HG03039 (cell line): ENCODE data around the gene SNCB.

Experiments
- ATAC-seq: cut with Tn5 transposase; IDR thresholded peaks from one replicate; pipeline ENCODE4 v1.9.1; 2021; ENCODE audit warnings: mild to moderate bottlenecking, moderate library complexity; ENCODE audit not compliant: unreplicated experiment

SNCB gene

GRCh38 chr5:176578391-176578808, 51.9 kb downstream of the SNCB start:
- ATAC-seq: no peak

DNA sequence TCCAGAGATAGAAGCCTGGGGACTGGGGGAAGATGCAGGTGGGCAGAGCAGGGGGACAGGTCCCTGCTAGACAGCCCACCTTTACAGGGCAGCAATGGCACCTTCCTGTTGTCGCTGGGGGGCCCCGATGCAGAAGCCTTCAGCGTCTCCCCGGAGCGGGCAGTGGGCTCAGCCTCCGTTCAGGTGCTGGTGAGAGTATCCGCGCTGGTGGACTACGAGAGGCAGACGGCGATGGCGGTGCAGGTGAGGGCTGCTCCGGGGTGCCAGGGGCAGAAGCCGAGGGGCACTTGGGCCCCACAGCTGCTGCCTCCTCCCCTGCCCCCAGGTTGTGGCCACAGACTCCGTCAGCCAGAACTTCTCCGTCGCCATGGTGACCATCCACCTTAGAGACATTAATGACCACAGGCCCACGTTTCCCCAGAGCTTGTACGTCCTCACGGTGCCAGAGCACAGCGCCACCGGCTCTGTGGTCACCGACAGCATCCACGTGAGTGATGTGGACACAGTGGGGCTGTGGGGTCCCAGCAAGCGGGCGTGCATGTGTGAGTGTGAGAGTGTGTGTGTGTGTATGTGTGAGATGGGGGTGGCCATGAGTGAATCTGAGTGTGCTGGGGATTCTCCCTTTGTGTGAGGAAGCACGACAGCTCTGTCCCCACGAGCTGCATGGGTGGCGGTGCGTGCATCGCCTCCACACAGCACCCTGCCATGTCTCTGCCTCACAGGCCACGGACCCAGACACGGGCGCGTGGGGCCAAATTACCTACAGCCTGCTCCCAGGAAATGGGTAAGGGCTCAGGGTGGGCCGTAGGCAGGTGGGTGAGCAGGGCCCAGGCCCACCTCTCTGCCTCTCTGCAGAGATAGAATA, 52.8 kb downstream of the SNCB start:
- ATAC-seq: no peak

GRCh38 chr5:176575488-176576422, 54.6 kb downstream of the SNCB start:
- ATAC-seq: no peak

DNA sequence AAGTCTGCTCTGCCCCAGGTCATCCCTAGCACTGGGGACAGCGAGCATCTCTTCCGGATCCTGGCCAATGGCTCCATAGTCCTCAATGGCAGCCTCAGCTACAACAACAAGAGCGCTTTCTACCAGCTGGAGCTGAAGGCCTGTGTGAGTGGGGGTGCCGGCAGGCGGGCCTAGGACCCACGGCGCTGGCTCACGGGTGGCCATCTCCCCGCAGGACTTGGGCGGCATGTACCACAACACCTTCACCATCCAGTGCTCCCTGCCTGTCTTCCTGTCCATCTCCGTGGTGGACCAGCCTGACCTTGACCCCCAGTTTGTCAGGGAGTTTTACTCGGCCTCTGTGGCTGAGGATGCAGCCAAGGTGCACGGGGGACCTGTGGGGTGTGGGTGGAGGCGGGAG, 55.3 kb downstream of the SNCB start:
- no peak for ATAC-seq

DNA sequence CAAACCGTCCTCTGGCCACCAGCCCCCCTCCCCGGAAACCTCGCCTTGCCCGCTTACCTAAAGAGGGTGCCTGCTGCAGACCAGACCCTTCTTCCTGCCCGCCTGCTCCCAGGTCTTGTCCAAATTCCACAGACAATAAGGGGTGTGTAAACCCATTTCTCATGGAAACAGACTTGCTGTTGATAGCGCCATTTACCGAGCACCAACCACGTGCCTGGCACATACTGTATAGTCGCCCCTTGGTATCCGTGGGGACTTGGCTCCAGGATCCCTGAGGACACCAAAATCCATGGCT, 56.1 kb downstream of the SNCB start:
- ATAC-seq: no peak

DNA sequence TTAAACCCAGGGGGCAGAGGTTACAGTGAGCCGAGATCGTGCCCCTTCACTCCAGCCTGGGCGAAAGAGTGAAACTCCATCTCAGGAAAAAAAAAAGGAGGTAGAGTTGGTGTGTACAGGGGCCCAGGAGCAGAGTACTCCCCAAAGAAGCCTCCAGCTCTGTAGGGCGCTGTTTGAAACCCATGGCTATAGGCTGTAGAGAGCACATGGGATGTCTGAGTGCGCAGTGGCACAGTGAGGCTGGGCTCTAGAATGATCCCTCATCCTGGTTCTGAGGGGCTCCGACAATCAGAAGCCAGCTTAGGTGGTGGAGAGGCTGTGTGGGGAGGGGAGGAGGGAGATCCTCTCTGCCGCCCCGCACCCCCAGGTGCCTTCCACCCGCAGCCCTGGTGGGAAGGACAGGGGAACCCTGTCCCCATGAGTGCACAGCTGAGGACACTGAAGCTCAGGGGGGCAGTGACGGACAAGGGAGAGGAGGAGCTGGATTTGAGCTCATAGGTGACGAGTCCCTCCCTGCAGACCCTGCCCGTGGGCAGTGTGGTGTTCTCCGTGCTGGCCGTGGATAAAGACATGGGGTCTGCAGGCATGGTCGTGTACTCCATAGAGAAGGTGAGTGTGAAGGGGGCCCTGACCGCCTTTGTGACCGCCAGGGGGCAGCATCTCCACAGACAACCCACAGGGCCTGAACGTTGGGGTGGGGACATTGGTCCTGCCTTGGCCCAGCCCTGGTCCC, 56.6 kb downstream of the SNCB start:
- ATAC-seq: peak; percentile 64
